ENCODE data around the gene CNTN1. TPM values are rescaled to one million over a fixed set of nuclear protein-coding genes. Genes with fewer than 3 reads are reported as not detected.

The CNTN1 gene
- total RNA-seq, 2 donors from 2014 or later: 0.16 to 0.19 TPM

GRCh38 chr12:40775661-40776060, 83.4 kb downstream of the CNTN1 start:
- Histone ChIP-seq H3K9me3 (no peaks in the 10 kb centered on the region), H3K4me1 (no peaks in the 10 kb centered on the region), H3K27ac (no peak overlapping the region), H3K36me3 (no peaks in the 10 kb centered on the region), H3K4me3 (no peak overlapping the region), H3K27me3 (no peaks in the 10 kb centered on the region)
- TF ChIP-seq, protein P1, sequence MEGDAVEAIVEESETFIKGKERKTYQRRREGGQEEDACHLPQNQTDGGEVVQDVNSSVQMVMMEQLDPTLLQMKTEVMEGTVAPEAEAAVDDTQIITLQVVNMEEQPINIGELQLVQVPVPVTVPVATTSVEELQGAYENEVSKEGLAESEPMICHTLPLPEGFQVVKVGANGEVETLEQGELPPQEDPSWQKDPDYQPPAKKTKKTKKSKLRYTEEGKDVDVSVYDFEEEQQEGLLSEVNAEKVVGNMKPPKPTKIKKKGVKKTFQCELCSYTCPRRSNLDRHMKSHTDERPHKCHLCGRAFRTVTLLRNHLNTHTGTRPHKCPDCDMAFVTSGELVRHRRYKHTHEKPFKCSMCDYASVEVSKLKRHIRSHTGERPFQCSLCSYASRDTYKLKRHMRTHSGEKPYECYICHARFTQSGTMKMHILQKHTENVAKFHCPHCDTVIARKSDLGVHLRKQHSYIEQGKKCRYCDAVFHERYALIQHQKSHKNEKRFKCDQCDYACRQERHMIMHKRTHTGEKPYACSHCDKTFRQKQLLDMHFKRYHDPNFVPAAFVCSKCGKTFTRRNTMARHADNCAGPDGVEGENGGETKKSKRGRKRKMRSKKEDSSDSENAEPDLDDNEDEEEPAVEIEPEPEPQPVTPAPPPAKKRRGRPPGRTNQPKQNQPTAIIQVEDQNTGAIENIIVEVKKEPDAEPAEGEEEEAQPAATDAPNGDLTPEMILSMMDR (IDR thresholded peaks at IDR 0.05): no peak
- DNase-seq (ENCODE audit: low spot score): no peak

- DNase-seq (ENCODE audit: low spot score): no peak
- no peaks in the 10 kb centered on the region for H3K4me1 ChIP-seq
- H3K4me3 ChIP-seq: no peak overlapping the region
- H3K36me3 ChIP-seq: no peaks in the 10 kb centered on the region
- H3K27ac ChIP-seq: no peak overlapping the region
- H3K27me3 ChIP-seq: no peaks in the 10 kb centered on the region
- no peaks in the 10 kb centered on the region for H3K9me3 ChIP-seq
- TF ChIP-seq, protein P1 (IDR thresholded peaks at IDR 0.05): no peak
These were observed 91.9 kb downstream of the CNTN1 start for GRCh38 chr12:40784102-40784501.

DNA sequence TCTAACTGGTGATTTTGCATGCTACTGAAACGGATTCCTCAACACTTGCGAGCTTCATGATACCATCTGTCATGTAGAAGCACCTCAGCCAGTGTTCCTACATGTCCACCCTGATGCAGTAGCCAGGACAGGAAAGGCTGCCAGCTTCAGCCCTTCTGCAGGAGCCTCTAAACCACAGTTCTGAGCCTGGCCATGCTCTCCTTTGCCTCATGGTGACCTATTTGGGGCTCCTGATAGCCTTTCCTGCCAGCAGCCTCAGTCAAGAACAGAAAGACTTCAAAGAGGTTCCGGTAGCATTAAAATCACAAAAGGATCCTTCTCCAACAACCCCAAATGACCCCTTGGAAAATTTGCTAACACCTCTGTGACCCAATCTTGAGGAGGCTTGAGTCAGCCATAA, 96.0 kb downstream of the CNTN1 start:
- TF ChIP-seq, protein P1 (IDR thresholded peaks at IDR 0.05): no peak
- Histone ChIP-seq H3K9me3 (no peaks in the 10 kb centered on the region), H3K4me1 (no peaks in the 10 kb centered on the region), H3K27me3 (no peaks in the 10 kb centered on the region), H3K4me3 (no peak overlapping the region), H3K27ac (no peak overlapping the region), H3K36me3 (no peaks in the 10 kb centered on the region)
- DNase-seq (ENCODE audit: low spot score): no peak

- Histone ChIP-seq H3K9me3 (no peaks in the 10 kb centered on the region), H3K27ac (no peak overlapping the region)
- DNase-seq (ENCODE audit: low spot score): no peak
These were observed 100.7 kb downstream of the CNTN1 start for GRCh38 chr12:40792792-40793386.

GRCh38 chr12:40793471-40793870, 101.2 kb downstream of the CNTN1 start:
- no peaks in the 10 kb centered on the region for H3K4me1 ChIP-seq

More at GRCh38 chr12:40792792-40793386, 100.7 kb downstream of the CNTN1 start:
- TF ChIP-seq, protein P1 (IDR thresholded peaks at IDR 0.05): no peak
- H3K4me1 ChIP-seq: no peaks in the 10 kb centered on the region
- no peaks in the 10 kb centered on the region for H3K27me3 ChIP-seq
- H3K4me3 ChIP-seq: no peak overlapping the region
- no peaks in the 10 kb centered on the region for H3K36me3 ChIP-seq

More at GRCh38 chr12:40793471-40793870, 101.2 kb downstream of the CNTN1 start:
- no peak overlapping the region for H3K27ac ChIP-seq
- no peaks in the 10 kb centered on the region for H3K27me3 ChIP-seq
- no peak for DNase-seq (ENCODE audit: low spot score)
- TF ChIP-seq, protein P1 (IDR thresholded peaks at IDR 0.05): no peak
- H3K36me3 ChIP-seq: no peaks in the 10 kb centered on the region
- no peak overlapping the region for H3K4me3 ChIP-seq
- no peaks in the 10 kb centered on the region for H3K9me3 ChIP-seq
